IMR-90 (cell line): Measurements from ENCODE around the gene AVPI1. TPM values are rescaled to one million over a fixed set of nuclear protein-coding genes. Genes with fewer than 3 reads are reported as not detected.
A peak's percentile ranks its signal among the peaks of the same experiment; 100 is the strongest.

ENCODE experiments used
- ATAC-seq: fragments of 200-7000 bp; cut with Tn5 transposase; 2 replicates; pipeline ENCODE4 v1.9.1; 2020; ENCODE audit warnings: low read depth, mild to moderate bottlenecking, moderate library complexity
- BruUV-seq: library from RNA; stranded (reverse); fragments of 400-500 nt; replicated peaks from 2 replicates; lab custom pipeline; 2021; lab: Mats Ljungman, UMichigan
- CTCF ChIA-PET: fragments of 300-600 bp; formaldehyde crosslinking; extraction: SDS; loops from one replicate; lab custom pipeline; 2021; ENCODE audit warnings: antibody characterized with exemption; lab: Yijun Ruan, JAX
- POLR2A ChIA-PET: fragments of 300-600 bp; sonication (Branson Sonifier 250); formaldehyde crosslinking; loops from one replicate; lab custom pipeline; 2022; ENCODE audit warnings: antibody characterized with exemption; ENCODE audit not compliant: unreplicated experiment; lab: Charles Lee
- DNase-seq: peaks from one replicate; pipeline ENCODE4 v3.0.0; 2013
- H2AFZ ChIP-seq: replicated peaks from 2 replicates; pipeline ENCODE3; 2013; ENCODE audit warnings: low read length, mild to moderate bottlenecking; ENCODE audit not compliant: poor library complexity
- H2AK5ac ChIP-seq: 2 replicates; pipeline ENCODE4 v1.6.1; 2013; ENCODE audit warnings: low read depth, low read length, inconsistent platforms
- H2AK9ac ChIP-seq: replicated peaks from 2 replicates; pipeline ENCODE3; 2013; ENCODE audit warnings: mild to moderate bottlenecking, low read depth, low read length, moderate library complexity; ENCODE audit not compliant: poor library complexity
- H2BK120ac ChIP-seq: 2 replicates; pipeline ENCODE4 v1.6.1; 2013; ENCODE audit warnings: low read depth, low read length, inconsistent platforms
- H2BK15ac ChIP-seq: 3 replicates; pipeline ENCODE4 v1.6.1; 2013; ENCODE audit warnings: low read depth, low read length, inconsistent platforms
- H2BK20ac ChIP-seq: 2 replicates; pipeline ENCODE4 v1.6.1; 2013; ENCODE audit warnings: low read depth, mild to moderate bottlenecking, inconsistent platforms, low read length, moderate library complexity
- H2BK5ac ChIP-seq: 2 replicates; pipeline ENCODE4 v1.6.1; 2013; ENCODE audit warnings: mild to moderate bottlenecking, low read depth, low read length, inconsistent platforms; ENCODE audit not compliant: poor library complexity, severe bottlenecking
- H3K14ac ChIP-seq: replicated peaks from 2 replicates; pipeline ENCODE4 v1.6.1; 2013; ENCODE audit warnings: low read depth, low read length, inconsistent platforms
- H3K18ac ChIP-seq: 2 replicates; pipeline ENCODE4 v1.6.1; 2013; ENCODE audit warnings: low read depth, low read length, control low read depth
- H3K23ac ChIP-seq: 2 replicates; pipeline ENCODE4 v1.6.1; 2013; ENCODE audit warnings: low read depth, low read length, inconsistent platforms
- H3K27ac ChIP-seq: 2 replicates; pipeline ENCODE4 v1.5.1; 2013; ENCODE audit warnings: mild to moderate bottlenecking, control low read depth, low read length; ENCODE audit not compliant: insufficient read depth
- H3K27me3 ChIP-seq: 2 replicates; pipeline ENCODE4 v1.6.1; 2013; ENCODE audit warnings: low read length; ENCODE audit not compliant: control insufficient read depth, insufficient read depth
- H3K36me3 ChIP-seq: 2 replicates; pipeline ENCODE4 v1.6.1; 2013; ENCODE audit warnings: low read length, mixed read lengths; ENCODE audit not compliant: control insufficient read depth, insufficient read depth
- H3K4ac ChIP-seq: 2 replicates; pipeline ENCODE4 v1.6.1; 2013; ENCODE audit warnings: low read depth, low read length, inconsistent platforms
- H3K4me1 ChIP-seq: 2 replicates; pipeline ENCODE4 v1.6.1; 2013; ENCODE audit warnings: low read length, mixed read lengths; ENCODE audit not compliant: control insufficient read depth, insufficient read depth
- H3K4me2 ChIP-seq: 2 replicates; pipeline ENCODE4 v1.6.1; 2013; ENCODE audit warnings: low read depth, mild to moderate bottlenecking, control low read depth, low read length, moderate library complexity
- H3K4me3 ChIP-seq: 2 replicates; pipeline ENCODE4 v1.5.1; 2013; ENCODE audit warnings: low read depth, mild to moderate bottlenecking, control low read depth, low read length, moderate library complexity; ENCODE audit not compliant: insufficient read depth
- H3K56ac ChIP-seq: 2 replicates; pipeline ENCODE4 v1.6.1; 2013; ENCODE audit warnings: low read length, inconsistent platforms; ENCODE audit not compliant: insufficient read depth; ENCODE audit errors: extremely low read depth
- H3K79me1 ChIP-seq, 2 experiments: 2 replicates each; pipeline ENCODE4 v1.6.1; 2013; ENCODE audit warnings: low read length in 2 of 2, inconsistent platforms in 1 of 2, low read depth in 1 of 2
- H3K9ac ChIP-seq: 2 replicates; pipeline ENCODE4 v1.6.1; 2013; ENCODE audit warnings: low read depth, low read length, control low read depth
- H3K9me1 ChIP-seq: 2 replicates; pipeline ENCODE4 v1.6.1; 2013; ENCODE audit warnings: low read length, inconsistent platforms; ENCODE audit not compliant: insufficient read depth
- H3K9me3 ChIP-seq: 2 replicates; pipeline ENCODE4 v1.6.1; 2013; ENCODE audit warnings: low read length; ENCODE audit not compliant: control insufficient read depth, insufficient read depth
- H4K20me1 ChIP-seq: 2 replicates; pipeline ENCODE4 v1.6.1; 2013; ENCODE audit warnings: low read length, inconsistent platforms; ENCODE audit not compliant: insufficient read depth
- H4K5ac ChIP-seq: 2 replicates; pipeline ENCODE4 v1.6.1; 2013; ENCODE audit warnings: mild to moderate bottlenecking, low read depth, low read length, control low read depth
- H4K8ac ChIP-seq, 2 experiments: 2 replicates each; pipeline ENCODE4 v1.6.1; 2013; ENCODE audit warnings: low read depth in 2 of 2, low read length in 2 of 2, control low read depth in 1 of 2, inconsistent platforms in 1 of 2
- H4K91ac ChIP-seq: 2 replicates; pipeline ENCODE4 v1.6.1; 2013; ENCODE audit warnings: low read depth, low read length, inconsistent platforms; ENCODE audit not compliant: insufficient read depth
- BHLHE40 ChIP-seq: fragments of 150-350 bp; IDR thresholded peaks from 2 replicates; pipeline ENCODE4 v1.6.1; 2016; ENCODE audit warnings: mild to moderate bottlenecking, low read depth, low read length
- CHD1 ChIP-seq: IDR thresholded peaks from 2 replicates; pipeline ENCODE4 v1.6.1; 2012; ENCODE audit warnings: low read depth, low read length, improper control_type of control experiment
- CTCF ChIP-seq: conservative IDR thresholded peaks from 2 replicates; pipeline ENCODE4 v1.5.1; 2012; ENCODE audit warnings: mild to moderate bottlenecking, low read depth, low read length, improper control_type of control experiment
- FOS ChIP-seq: fragments of 150-350 bp; IDR thresholded peaks from 2 replicates; pipeline ENCODE4 v1.6.1; 2016; ENCODE audit warnings: low read depth, low read length
- MAFK ChIP-seq: IDR thresholded peaks from 2 replicates; pipeline ENCODE4 v1.6.1; 2012; ENCODE audit warnings: low read depth, low read length, improper control_type of control experiment
- MAZ ChIP-seq: IDR thresholded peaks from 2 replicates; pipeline ENCODE4 v1.6.1; 2012; ENCODE audit warnings: low read depth, mild to moderate bottlenecking, low read length, improper control_type of control experiment, moderate library complexity, borderline replicate concordance
- MXI1 ChIP-seq: IDR thresholded peaks from 2 replicates; pipeline ENCODE4 v1.6.1; 2012; ENCODE audit warnings: low read depth, mild to moderate bottlenecking, low read length, moderate library complexity, borderline replicate concordance
- NFE2L2 ChIP-seq: fragments of 150-350 bp; IDR thresholded peaks from 2 replicates; pipeline ENCODE4 v1.6.1; 2016; ENCODE audit warnings: low read depth, mild to moderate bottlenecking, low read length
- POLR2A ChIP-seq: IDR thresholded peaks from 2 replicates; pipeline ENCODE4 v1.6.1; 2012; ENCODE audit warnings: mild to moderate bottlenecking, low read depth, low read length
- RAD21 ChIP-seq: IDR thresholded peaks from 2 replicates; pipeline ENCODE4 v1.6.1; 2012; ENCODE audit warnings: low read length, improper control_type of control experiment
- RCOR1 ChIP-seq: IDR thresholded peaks from 2 replicates; pipeline ENCODE4 v1.6.1; 2012; ENCODE audit warnings: mild to moderate bottlenecking, low read length, improper control_type of control experiment; ENCODE audit not compliant: insufficient replicate concordance
- RFX5 ChIP-seq: IDR thresholded peaks from 2 replicates; pipeline ENCODE4 v1.8.0; 2012; ENCODE audit warnings: low read depth, mild to moderate bottlenecking, low read length, moderate library complexity
- SMC3 ChIP-seq: fragments of 150-350 bp; IDR thresholded peaks from 2 replicates; pipeline ENCODE4 v1.6.1; 2016; ENCODE audit warnings: low read depth, mild to moderate bottlenecking, antibody characterized with exemption, low read length, moderate library complexity
- USF2 ChIP-seq: fragments of 150-350 bp; IDR thresholded peaks from 2 replicates; pipeline ENCODE4 v1.6.1; 2017; ENCODE audit warnings: mild to moderate bottlenecking, antibody characterized with exemption, low read length, low read depth
- WGBS, 2 experiments: methylation state at CpG; one replicate each; pipeline versions ENCODE4 v1.1.5 to v1.1.7; 2013; ENCODE audit warnings: missing lambda C conversion rate in 2 of 2; ENCODE audit not compliant: insufficient read length in 1 of 2; ENCODE audit errors: extremely low coverage in 2 of 2; 5-methylcytosine and 5-hydroxymethylcytosine counted together
- dilution Hi-C: fragments of 300-500 bp; cut with HindIII; formaldehyde crosslinking; loops from one replicate; pipeline ENCODE4 v1.14.3; 2018; ENCODE audit warnings: low sequenced_read_pairs; ENCODE audit not compliant: unreplicated experiment
- in situ Hi-C: fragments of 300-500 bp; cut with MboI; formaldehyde crosslinking; loops from 3 replicates; pipeline ENCODE4 v1.14.3; 2019; ENCODE audit warnings: low sequenced_read_pairs, inconsistent platforms, mixed read lengths
- intact Hi-C: fragments of 100-400 bp; cut with micrococcal nuclease; formaldehyde crosslinking; loops from 2 replicates; pipeline ENCODE4 v1.10.0; 2022
- polyA plus RNA-seq, 3 experiments: library from polyadenylated mRNA; depleted of rRNA; stranded (reverse); fragments of >200 nt; gene quantifications; 2 replicates each; pipeline ENCODE4 v1.2.3, GENCODE V29; 2012; ENCODE audit warnings: low replicate concordance in 1 of 3
- total RNA-seq: library from RNA; depleted of rRNA; stranded (reverse); fragments of >200 nt; gene quantifications from 2 replicates; pipeline ENCODE4 v1.2.3, GENCODE V29; 2012
- TF ChIP-seq, protein P1 (sequence below): fragments of 150-350 bp; IDR thresholded peaks from 2 replicates; pipeline ENCODE4 v1.6.1; 2016; ENCODE audit warnings: low read depth, mild to moderate bottlenecking, low read length, moderate library complexity, borderline replicate concordance

AVPI1 gene
- total and polyA plus RNA-seq, 2 of the 4 experiments (the other 2 are of a cell fraction) = 26.7 to 29.8 TPM

DNA sequence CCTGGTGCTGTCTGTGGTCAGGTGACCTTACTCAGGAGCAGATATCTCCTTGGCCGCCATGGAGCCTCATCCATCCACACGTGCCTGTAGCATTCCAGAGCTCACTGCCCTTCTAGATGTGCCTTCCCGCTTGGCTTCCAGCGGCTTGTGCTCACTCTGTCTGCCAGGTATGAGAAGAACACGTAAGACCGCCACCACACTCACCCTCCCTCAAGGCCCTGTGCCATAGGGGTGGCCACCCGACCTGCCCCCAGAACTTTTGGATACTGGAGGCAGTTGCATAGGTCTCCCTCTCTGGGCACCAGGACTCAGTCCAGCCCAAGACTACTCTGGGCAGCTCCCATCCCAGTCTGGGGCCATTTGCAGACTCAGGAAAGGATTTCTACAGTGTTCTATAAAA lies 30.6 kb upstream of the AVPI1 start:
- H4K20me1 ChIP-seq = peaks cover 43% of the 10 kb centered on the region
- no peak overlapping the region; the same call in 1 of the 2 replicates for H3K4me2 ChIP-seq
- TF ChIP-seq NFE2L2 (no peak), CTCF (no peak), SMC3 (no peak), MAZ (no peak), CHD1 (no peak), POLR2A (no peak), MXI1 (no peak), USF2 (no peak), RFX5 (no peak), BHLHE40 (no peak), MAFK (no peak), RAD21 (no peak), FOS (no peak), RCOR1 (no peak)
- TF ChIP-seq, protein P1, sequence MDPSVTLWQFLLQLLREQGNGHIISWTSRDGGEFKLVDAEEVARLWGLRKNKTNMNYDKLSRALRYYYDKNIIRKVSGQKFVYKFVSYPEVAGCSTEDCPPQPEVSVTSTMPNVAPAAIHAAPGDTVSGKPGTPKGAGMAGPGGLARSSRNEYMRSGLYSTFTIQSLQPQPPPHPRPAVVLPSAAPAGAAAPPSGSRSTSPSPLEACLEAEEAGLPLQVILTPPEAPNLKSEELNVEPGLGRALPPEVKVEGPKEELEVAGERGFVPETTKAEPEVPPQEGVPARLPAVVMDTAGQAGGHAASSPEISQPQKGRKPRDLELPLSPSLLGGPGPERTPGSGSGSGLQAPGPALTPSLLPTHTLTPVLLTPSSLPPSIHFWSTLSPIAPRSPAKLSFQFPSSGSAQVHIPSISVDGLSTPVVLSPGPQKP = no peak
- DNase-seq (no peak), ATAC-seq (no peak)
- dilution Hi-C loops (no loop called here), intact Hi-C loops (no loop called here), in situ Hi-C loops (no loop called here)
- H4K5ac ChIP-seq = no peak overlapping the region
- TSS peak; percentile 47 for BruUV-seq
- H3K4ac ChIP-seq = no peak overlapping the region; the same call in 1 of the 2 replicates
- peaks cover 28% of the 10 kb centered on the region for H3K4me1 ChIP-seq
- H3K9ac ChIP-seq = no peak overlapping the region
- peak overlapping the region; percentile 17 for H3K23ac ChIP-seq
- H3K9me1 ChIP-seq = peaks cover 24% of the 10 kb centered on the region
- no peak overlapping the region for H2BK20ac ChIP-seq
- H2BK15ac ChIP-seq = no peak overlapping the region
- POLR2A ChIA-PET = no interaction called here
- H2BK5ac ChIP-seq = no peak overlapping the region
- H2AFZ ChIP-seq = no peak overlapping the region
- H3K27me3 ChIP-seq = no peaks in the 10 kb centered on the region
- H3K79me1 ChIP-seq = peaks cover 41 to 63% of the 10 kb centered on the region in 2 experiments
- H3K36me3 ChIP-seq = peaks cover 31% of the 10 kb centered on the region
- no peak overlapping the region for H3K56ac ChIP-seq
- H2AK5ac ChIP-seq = 0 out of 2 replicates have a peak overlapping the region, but pooled peaks have one; percentile 8
- no peak overlapping the region for H4K8ac ChIP-seq
- no peak overlapping the region for H3K18ac ChIP-seq
- whole genome bisulfite sequencing, 2 experiments = 96% methylated on average over 4 of the region's 7 CpGs; no CpG with 5 or more reads in 1 of the 2 experiments
- CTCF ChIA-PET = interaction anchor here (1.6 kb wide), 1 partner anchor 16 kb away, joined by 4 read pairs; no protein-coding TSS in a partner anchor
- H3K14ac ChIP-seq = no peak overlapping the region
- H2BK120ac ChIP-seq = no peak overlapping the region
- H3K27ac ChIP-seq = no peak overlapping the region
- H2AK9ac ChIP-seq = no peak overlapping the region
- H3K4me3 ChIP-seq = no peak overlapping the region
- H4K91ac ChIP-seq = no peak overlapping the region
- no peaks in the 10 kb centered on the region for H3K9me3 ChIP-seq
